Heart left ventricle (tissue), 16 donors: ENCODE measurements around the gene TUBA4B. TPM values are rescaled to one million over a fixed set of nuclear protein-coding genes. Genes with fewer than 3 reads are reported as not detected.

Source experiments
- ATAC-seq, 4 donors: fragments of 200-7000 bp; cut with Tn5 transposase; one replicate each; pipeline ENCODE4 v1.9.1; 2020 to 2022; ENCODE audit warnings: moderate library complexity in 4 of 4, mild to moderate bottlenecking in 3 of 4, moderate number of reproducible peaks in 1 of 4
- DNase-seq, 5 donors: peaks; one replicate each; pipeline ENCODE4 v3.0.0-alpha.2; 2020
- H3K27ac ChIP-seq, 12 donors: fragments of 200-600 bp; sonication (generic) in 4 of 12; one replicate each; pipeline versions ENCODE4 v1.5.0 to v1.8.0; 2016 to 2022; ENCODE audit warnings: mild to moderate bottlenecking in 2 of 12
- H3K27me3 ChIP-seq, 9 donors: fragments of 200-600 bp; sonication (generic) in 2 of 9; one replicate each; pipeline versions ENCODE4 v1.5.1 to v1.8.0; 2016 to 2022; ENCODE audit warnings: mild to moderate bottlenecking in 3 of 9
- H3K36me3 ChIP-seq, 9 donors: fragments of 200-600 bp; sonication (generic) in 2 of 9; one replicate each; pipeline versions ENCODE4 v1.5.0 to v1.8.0; 2018 to 2022; ENCODE audit warnings: mild to moderate bottlenecking in 2 of 9
- H3K4me1 ChIP-seq, 12 donors: fragments of 200-600 bp; sonication (generic) in 4 of 12; one replicate each; pipeline versions ENCODE4 v1.5.0 to v1.8.0; 2016 to 2022; ENCODE audit warnings: mild to moderate bottlenecking in 3 of 12
- H3K4me3 ChIP-seq, 12 donors: fragments of 200-600 bp; sonication (generic) in 4 of 12; one replicate each; pipeline versions ENCODE4 v1.5.0 to v1.8.0; 2017 to 2022; ENCODE audit warnings: mild to moderate bottlenecking in 9 of 12, moderate library complexity in 4 of 12
- H3K9me3 ChIP-seq, 12 donors: fragments of 200-600 bp; sonication (generic) in 4 of 12; one replicate each; pipeline versions ENCODE4 v1.5.0 to v1.8.0; 2016 to 2022; ENCODE audit warnings: mild to moderate bottlenecking in 1 of 12
- POLR2A ChIP-seq, 2 donors: fragments of 450-650 bp; IDR thresholded peaks; one replicate each; pipeline ENCODE4 v1.6.1; 2017; ENCODE audit warnings: antibody characterized with exemption in 2 of 2, mild to moderate bottlenecking in 2 of 2, moderate library complexity in 2 of 2
- WGBS, 4 donors: extraction: QIAGEN DNeasy Blood & Tissue Kit in 2 of 4; methylation state at CpG; one replicate each; pipeline versions ENCODE4 v1.1.5 to v1.1.7; 2013 to 2018; 5-methylcytosine and 5-hydroxymethylcytosine counted together
- intact Hi-C, 10 donors: fragments of 100-400 bp; cut with DNase I; formaldehyde crosslinking; loops; one replicate each; pipeline versions ENCODE4 v1.11.1 to v1.14.2; 2022
- polyA plus RNA-seq, 2 donors: library from polyadenylated mRNA; stranded (reverse); fragments of 200-250 nt; gene quantifications; one replicate each; pipeline ENCODE4 v1.2.3, GENCODE V29; 2013
- total RNA-seq, 9 donors: library from RNA; depleted of rRNA in 2 of 9; stranded (reverse); fragments of >200 nt in 2 of 9; fragmentation: NEBNext Ultra II Directional in 3 of 9; extraction: Animal tissue kit (Norgen Biotek cat#: 25700) in 3 of 9; gene quantifications; one replicate each; pipeline versions ENCODE4 v1.1.0 to v1.2.4, GENCODE V29; 2016 to 2023
- TF ChIP-seq, protein P1 (sequence below), 12 donors: fragments of 200-600 bp; sonication (generic) in 4 of 12; IDR thresholded peaks; one replicate each; pipeline versions ENCODE4 v1.5.0 to v1.8.0; 2018 to 2022; ENCODE audit warnings: antibody characterized with exemption in 12 of 12, mild to moderate bottlenecking in 5 of 12
- donor health status: ischemic (EF 13 %, LVEDD 7.1; RV severe dilation, severe dysfunction).
- donor health status: healthy with polysubstance abuse.
- donor health status: DM: no; HTN: yes; CAD: no.
- donor health status: DM: no; HTN: no; CAD: no.
- donor health status: ischemic (EF 25% LVEDD 6.9; RV normal size, moderate dysfunction).
- donor health status: ischemic (EF 25% LVEDD 5.7; RV mildly dilated, moderate dysfunction).
- donor health status: healthy.
- donor health status: DM: yes; HTN: yes; CAD: no.
- donor health status: ischemic (EF 35%, LVEDD 5.7; RV mildly dilated, moderate dysfunction).
- donor health status: nonischemic (EF 11% LVEDD 7.7; RV severe dilation, severe dysfunction).
- donor health status: DM: yes; HTN: yes; CAD: no.
- donor health status: PGD.
- donor health status: ischemic (EF 29% LVEDD 5.4; RV normal size, mild dysfunction).
- donor health status: nonischemic (EF 23%, LVEDD 6.1; RV moderate dilation, normal function).

The TUBA4B gene
- total and polyA plus RNA-seq, 11 donors, result not detected

DNA sequence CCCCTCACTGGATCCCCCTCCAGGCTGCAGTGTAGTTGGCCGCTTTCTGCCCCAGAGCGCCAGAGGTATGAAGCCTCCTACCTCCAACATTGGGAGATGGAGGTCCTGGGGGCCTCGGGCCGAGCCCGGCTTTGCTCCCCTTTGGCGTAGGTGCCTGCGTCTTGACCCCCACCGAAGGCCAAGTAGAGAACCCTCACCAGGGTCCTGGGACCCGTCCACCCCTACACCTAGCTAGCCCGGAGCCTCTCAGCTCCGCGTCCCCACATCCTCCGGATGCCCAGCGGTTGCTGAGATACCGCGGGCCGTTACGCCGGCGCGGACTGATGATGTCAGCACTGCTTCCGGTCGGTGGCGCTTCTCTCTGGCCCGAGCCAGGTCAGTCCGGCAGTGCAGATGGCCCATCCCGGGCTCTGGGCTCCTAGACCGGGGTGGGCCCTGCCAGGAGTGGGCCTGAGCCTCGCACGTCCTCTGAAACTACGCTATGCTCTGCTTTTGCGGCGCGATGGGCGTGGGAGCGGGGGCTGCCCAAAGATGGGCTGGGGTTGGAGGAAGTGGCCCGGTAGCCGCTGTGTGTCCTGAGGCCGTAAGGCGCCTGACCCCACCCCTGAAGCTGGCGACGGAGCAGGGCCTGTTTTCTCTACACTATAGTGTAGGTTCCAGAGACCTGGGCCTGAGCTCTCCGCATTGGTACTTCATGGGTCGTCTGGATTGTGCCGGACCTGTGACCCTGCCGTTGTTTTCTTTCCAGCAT is 7.7 kb upstream of the TUBA4B start, which contains the start of the genes GLB1L and STK16:
Gene GLB1L, minus strand, starts transcription at position 297 of the 751 bp plus-strand sequence. CDS start 1,871 bp downstream, outside the sequence.
Gene STK16, plus strand, starts transcription at position 332 of the 751 bp plus-strand sequence. CDS start 521 bp downstream, outside the sequence.
- peak; percentile 85 to 95 (median 95) for ATAC-seq
- H3K9me3 ChIP-seq, result no peaks in the 10 kb centered on the region
- intact Hi-C loops, result loop anchor here in 4 of 10 donors (1.0 to 10.0 kb wide), 4 partner anchors 16 to 49 kb away; partner anchors contain the start of genes ANKZF1 (in 1 of the 4), ATG9A (in 1 of the 4) and DNAJB2 (in 1 of the 4)
- peaks cover 6 to 54% (median 33%) of the 10 kb centered on the region in 12 donors for H3K4me1 ChIP-seq
- H3K36me3 ChIP-seq, result peaks cover 0 to 30% (median 20%) of the 10 kb centered on the region in 9 donors
- no peaks in the 10 kb centered on the region for H3K27me3 ChIP-seq
- DNase-seq, result peak; percentile 94 to 97 (median 95)
- H3K27ac ChIP-seq, result peak within 1 kb of the TSS; percentile 77 to 98 (median 93)
- TF ChIP-seq POLR2A (IDR thresholded peaks at IDR 0.05), result peak in 1 of 2 donors; percentile 80
- TF ChIP-seq, protein P1, sequence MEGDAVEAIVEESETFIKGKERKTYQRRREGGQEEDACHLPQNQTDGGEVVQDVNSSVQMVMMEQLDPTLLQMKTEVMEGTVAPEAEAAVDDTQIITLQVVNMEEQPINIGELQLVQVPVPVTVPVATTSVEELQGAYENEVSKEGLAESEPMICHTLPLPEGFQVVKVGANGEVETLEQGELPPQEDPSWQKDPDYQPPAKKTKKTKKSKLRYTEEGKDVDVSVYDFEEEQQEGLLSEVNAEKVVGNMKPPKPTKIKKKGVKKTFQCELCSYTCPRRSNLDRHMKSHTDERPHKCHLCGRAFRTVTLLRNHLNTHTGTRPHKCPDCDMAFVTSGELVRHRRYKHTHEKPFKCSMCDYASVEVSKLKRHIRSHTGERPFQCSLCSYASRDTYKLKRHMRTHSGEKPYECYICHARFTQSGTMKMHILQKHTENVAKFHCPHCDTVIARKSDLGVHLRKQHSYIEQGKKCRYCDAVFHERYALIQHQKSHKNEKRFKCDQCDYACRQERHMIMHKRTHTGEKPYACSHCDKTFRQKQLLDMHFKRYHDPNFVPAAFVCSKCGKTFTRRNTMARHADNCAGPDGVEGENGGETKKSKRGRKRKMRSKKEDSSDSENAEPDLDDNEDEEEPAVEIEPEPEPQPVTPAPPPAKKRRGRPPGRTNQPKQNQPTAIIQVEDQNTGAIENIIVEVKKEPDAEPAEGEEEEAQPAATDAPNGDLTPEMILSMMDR (IDR thresholded peaks at IDR 0.05), result no peak
- WGBS, 4 donors, result 0 to 1% (median 0%) methylated on average over 23 to 46 of the region's 46 CpGs
- H3K4me3 ChIP-seq, result peak within 1 kb of the TSS; percentile 67 to 95 (median 84)

GRCh38 chr2:219245899-219246230 is 7.2 kb upstream of the TUBA4B start:
- no peak for TF ChIP-seq POLR2A (IDR thresholded peaks at IDR 0.05)
- TF ChIP-seq, protein P1 (IDR thresholded peaks at IDR 0.05), result no peak
- peak overlapping the region; percentile 77 to 98 (median 93) for H3K27ac ChIP-seq
- H3K27me3 ChIP-seq, result no peaks in the 10 kb centered on the region
- H3K4me1 ChIP-seq, result peaks cover 6 to 60% (median 36%) of the 10 kb centered on the region in 12 donors
- intact Hi-C loops, result loop anchor here in 4 of 10 donors (1.0 to 10.0 kb wide), 5 partner anchors 17 to 49 kb away; partner anchors contain the start of genes ZFAND2B (in 2 of the 4), ANKZF1 (in 1 of the 4), ATG9A (in 1 of the 4) and DNAJB2 (in 1 of the 4)
- H3K4me3 ChIP-seq, result peak overlapping the region; percentile 67 to 95 (median 84)
- 14 to 18% (median 17%) methylated on average over 6 to 10 of the region's 10 CpGs for WGBS, 4 donors
- H3K36me3 ChIP-seq, result peaks cover 0 to 35% (median 24%) of the 10 kb centered on the region in 9 donors
- DNase-seq (no peak), ATAC-seq (no peak)
- H3K9me3 ChIP-seq, result no peaks in the 10 kb centered on the region

GRCh38 chr2:219246559-219246958 is 6.5 kb upstream of the TUBA4B start:
- DNase-seq, result no peak
- intact Hi-C loops, result loop anchor here in 3 of 10 donors (2.0 to 10.0 kb wide), 3 partner anchors 40 to 48 kb away; partner anchors contain the start of gene ZFAND2B (in 2 of the 3)

More at GRCh38 chr2:219246559-219246958, 6.5 kb upstream of the TUBA4B start:
- peak overlapping the region in 2 of 12 donors; percentile 28 to 95 for H3K27ac ChIP-seq
- WGBS, 4 donors, result 95 to 98% (median 96%) methylated on average over 10 of the region's 10 CpGs
- no peak for ATAC-seq
- H3K4me3 ChIP-seq, result peak overlapping the region in 1 of 12 donors; percentile 67
- no peaks in the 10 kb centered on the region for H3K27me3 ChIP-seq
- no peaks in the 10 kb centered on the region for H3K9me3 ChIP-seq
- TF ChIP-seq, protein P1 (IDR thresholded peaks at IDR 0.05), result no peak
- TF ChIP-seq POLR2A (IDR thresholded peaks at IDR 0.05), result no peak
- peaks cover 6 to 66% (median 39%) of the 10 kb centered on the region in 12 donors for H3K4me1 ChIP-seq
- peaks cover 0 to 41% (median 29%) of the 10 kb centered on the region in 9 donors for H3K36me3 ChIP-seq
